Lung microvascular endothelial cell (primary cell): ENCODE data around the gene WDR18. TPM values are rescaled to one million over a fixed set of nuclear protein-coding genes. Genes with fewer than 3 reads are reported as not detected.
"Not testable (repeated sequence)": the region's sequence is repeated elsewhere in the genome, so short reads cannot be mapped to it uniquely, and the experiment has no call there.

Source experiments
- DNase-seq, 2 donors: peaks; one replicate each; pipeline versions ENCODE4 v3.0.0 to v3.0.0-alpha.2; 2010; ENCODE audit warnings: low read depth in 2 of 2
- total RNA-seq: library from RNA; depleted of rRNA; stranded (reverse); fragments of >200 nt; gene quantifications from 2 replicates; pipeline ENCODE4 v1.2.1, GENCODE V29; 2014

Gene WDR18
- total RNA-seq, 1 donor from 2014 or later: 74.4 TPM

DNA sequence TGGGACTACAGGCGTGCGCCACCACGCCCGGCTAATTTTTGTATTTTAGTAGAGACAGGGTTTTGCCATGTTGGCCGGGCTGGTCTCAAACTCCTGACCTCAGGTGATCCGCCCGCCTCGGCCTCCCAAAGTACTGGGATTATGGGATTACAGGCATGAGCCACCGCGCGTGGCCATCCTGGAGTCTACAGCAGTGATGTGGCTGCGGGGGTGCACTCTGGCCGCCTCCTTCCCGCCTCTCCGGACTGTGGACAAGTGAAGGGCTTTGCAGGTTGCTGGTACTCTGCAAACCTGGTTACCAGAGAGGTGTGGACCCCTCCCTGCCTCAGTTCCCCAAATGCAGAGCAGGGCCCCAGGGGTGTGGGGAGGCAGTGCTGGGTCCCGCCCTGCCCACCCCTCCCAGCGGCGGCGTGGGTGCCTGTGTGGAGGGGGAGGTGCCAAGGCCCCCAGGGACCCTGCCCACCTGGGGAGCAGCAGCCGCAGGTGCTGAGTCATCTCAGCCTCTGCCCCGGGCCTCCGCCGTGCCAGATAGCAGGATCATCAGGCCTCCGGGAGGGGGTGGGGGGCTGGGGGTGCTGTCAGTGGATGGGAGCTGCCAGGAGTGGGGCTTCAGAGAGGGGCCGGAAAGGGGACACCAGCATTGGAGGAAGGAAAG lies 35.2 kb upstream of the WDR18 start:
- no peak for DNase-seq

DNA sequence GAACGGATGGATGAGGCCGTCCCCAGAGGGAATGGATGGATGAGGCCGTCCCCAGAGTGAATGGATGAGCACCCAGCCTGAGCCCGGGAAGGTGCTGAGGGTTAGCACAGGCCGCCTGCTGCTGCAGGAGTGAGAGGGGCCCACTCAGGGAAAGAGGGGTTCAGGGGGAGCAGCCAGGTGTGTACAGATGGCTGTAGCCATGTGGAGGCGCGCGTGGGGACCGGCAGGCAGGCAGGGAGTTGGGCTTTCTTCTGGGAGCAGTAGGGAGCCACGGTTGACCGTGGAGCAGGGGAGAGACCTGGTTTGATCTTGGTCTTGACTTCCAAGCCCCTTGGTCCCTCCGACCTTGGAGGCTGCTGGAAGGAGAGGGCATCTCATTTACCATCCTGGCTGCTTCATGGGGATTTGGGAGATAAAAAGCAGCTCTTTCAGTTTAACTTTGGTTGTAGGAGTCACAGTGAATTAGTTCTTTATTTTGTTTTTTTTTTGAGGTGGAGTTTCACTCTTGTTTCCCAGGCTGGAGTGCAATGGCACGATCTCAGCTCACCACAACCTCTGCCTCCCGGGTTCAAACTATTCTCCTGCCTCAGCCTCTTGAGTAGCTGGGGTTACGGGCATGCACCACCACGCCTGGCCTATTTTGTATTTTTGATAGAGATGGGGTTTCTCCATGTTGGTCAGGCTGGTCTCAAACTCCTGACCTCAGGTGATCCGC lies 33.6 kb upstream of the WDR18 start:
- no peak for DNase-seq

DNA sequence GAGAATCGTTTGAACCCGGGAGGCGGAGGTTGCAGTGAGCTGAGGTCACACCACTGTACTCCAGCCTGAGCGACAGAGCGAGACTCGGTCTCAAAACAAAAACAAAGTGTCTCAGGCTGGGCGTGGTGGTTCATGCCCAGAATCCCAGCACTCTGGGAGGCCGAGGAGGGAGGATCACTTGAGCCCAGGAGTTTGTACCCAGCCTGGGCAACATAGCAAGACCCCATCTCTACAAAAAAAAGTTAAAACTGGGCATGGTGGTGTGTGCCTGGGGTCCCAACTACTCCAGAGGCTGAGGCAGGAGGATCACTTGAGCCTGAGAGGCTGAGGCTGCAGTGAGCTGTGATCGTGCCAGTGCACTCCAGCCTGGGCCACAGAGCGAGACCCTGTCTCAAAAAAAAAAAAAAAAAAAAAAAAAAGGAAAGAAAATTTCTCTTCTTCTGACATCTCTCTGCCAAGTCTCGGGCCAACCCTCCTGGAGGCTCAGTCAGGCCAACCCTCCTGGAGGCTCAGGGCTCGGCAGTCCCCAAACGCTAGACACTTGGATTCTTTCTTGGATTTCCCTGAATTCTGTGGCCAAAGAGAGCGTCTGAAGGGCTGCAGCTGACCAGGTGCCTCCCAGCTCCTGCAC lies 32.0 kb upstream of the WDR18 start:
- DNase-seq: no peak

DNA sequence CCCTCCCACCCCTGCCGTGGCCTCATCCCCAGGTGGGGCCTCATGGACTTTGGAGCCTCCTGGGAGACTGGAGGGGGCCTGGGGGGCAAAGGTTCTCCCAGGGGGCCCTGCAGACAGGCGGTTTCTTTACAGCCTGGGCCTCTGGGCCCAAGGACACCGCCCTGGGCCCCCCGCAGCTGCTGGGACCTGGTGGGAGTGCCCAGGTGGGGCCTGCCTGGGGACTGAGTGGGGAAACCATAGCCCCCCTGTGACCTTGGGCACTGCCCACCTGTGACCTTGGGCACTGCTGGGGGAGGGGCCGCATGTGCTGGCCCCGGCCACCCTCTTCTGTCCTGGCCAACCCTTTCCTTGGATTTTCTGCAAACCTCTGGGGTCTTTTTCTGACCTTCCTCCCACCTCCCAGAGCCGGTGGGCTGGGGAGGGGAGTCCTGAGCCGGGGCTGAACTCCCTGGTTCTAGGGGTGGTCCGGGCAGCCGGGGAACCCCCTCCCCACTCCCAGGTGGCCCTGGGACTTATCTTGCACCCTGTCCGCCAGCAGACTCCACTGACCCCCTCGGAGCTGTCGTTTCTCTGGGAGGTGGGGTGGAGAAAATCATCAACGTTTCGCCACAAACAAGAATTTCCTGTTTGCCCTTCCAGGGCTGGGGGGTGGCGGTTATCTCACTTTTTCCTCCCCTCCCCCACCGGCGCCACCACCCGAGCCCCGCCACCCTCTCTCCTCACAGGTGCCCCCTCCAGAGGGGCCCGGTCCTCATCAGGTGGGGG lies 31.3 kb upstream of the WDR18 start:
- no peak for DNase-seq

DNA sequence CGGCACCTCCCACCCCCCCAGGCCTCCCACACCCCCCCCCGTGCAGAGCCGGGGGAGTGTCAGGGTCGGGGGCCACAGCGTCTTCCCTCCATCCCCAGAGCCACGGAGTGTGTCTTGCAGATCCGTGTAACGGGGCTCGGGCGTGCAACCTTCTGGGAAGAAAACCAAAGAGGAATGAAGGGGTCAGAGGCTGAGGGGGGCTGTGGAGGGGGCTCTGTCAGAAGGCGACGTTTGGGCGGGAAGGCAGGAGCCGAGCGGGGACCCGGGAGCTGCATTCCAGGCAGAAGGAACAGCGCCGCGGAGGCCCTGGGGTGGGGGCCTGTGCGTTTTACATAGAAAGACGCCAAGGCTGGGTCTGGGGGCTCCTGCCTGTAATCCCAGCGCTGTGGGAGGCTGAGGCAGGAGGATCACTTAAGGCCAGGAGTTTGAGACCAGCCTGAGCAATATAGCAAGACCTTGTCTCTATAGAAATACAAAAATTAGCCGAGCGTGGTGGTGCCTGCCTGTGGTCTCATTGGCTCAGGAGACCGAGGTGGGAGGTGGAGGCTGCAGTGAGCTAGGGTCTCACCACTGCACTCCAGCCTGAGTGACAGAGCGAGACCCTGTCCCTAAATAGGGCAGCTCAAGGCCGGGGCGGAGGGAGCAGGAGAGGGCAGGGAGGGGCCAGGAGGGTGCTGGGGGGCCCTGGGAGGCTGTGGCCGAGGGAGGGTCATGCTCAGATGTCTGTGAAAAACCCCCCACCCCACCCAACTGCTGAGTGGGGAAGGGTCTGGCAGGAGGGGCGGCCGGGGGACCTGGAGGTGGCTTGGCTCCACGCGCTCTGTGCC lies 30.5 kb upstream of the WDR18 start:
- DNase-seq: no peak

DNA sequence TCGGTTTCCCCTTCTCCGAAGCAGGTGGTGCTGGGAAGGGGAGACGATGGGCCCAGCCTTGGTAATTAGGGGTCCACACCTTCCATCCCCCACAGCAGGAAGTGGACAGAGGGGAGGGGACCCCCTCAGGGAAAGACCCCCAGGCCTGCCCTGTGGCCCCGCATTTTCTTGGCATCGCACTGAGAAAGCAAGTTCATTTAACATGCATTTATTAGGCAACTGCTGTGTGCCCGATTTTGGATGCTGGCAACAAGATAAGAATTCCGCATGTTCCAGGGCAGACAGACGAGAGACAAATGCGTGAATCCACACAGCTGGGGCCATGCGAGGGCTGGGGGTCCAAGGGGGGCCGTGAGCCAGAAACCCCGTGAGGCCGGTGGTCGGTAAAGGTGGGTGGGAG lies 29.9 kb upstream of the WDR18 start:
- no peak for DNase-seq

DNA sequence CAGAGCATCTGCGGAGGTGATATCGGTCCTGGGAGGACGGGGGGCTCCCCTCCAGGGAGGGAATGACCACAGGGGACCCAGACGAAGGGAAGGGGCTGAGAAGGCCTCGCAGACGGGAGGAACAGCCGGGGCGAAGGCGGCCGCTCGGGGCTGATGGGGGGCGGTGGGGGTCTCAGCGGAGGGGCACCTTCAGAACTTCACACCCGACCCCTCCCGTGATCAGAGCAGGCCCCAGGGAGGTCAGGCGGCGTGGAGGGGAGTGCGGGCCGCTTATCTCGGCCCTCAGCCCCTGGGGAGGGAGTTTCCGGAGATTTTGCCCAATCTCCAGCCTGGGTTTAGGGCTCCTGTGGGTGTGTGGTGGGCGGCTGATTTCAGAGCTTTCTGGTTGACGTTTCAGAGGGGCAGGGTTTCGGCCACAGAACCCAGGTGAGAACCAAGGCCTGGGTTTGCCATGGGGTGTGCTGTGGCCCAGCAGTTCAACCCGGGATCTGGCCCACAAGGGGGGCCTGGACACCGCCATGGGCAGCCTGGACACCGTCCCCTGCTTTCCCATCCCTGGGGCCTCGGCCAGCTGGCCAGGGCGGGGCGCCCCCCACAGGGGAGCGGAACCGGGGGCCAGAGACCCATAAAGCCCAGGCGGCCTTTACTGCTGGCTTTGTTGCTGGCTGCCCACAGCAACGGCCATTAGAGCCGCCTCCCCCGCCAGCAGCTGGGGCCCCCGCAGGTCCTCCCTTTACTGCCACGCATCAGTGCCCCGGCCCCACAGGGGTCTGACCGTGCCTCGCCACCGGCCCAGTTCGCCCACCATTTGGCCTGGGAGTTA lies 29.3 kb upstream of the WDR18 start:
- DNase-seq: no peak

DNA sequence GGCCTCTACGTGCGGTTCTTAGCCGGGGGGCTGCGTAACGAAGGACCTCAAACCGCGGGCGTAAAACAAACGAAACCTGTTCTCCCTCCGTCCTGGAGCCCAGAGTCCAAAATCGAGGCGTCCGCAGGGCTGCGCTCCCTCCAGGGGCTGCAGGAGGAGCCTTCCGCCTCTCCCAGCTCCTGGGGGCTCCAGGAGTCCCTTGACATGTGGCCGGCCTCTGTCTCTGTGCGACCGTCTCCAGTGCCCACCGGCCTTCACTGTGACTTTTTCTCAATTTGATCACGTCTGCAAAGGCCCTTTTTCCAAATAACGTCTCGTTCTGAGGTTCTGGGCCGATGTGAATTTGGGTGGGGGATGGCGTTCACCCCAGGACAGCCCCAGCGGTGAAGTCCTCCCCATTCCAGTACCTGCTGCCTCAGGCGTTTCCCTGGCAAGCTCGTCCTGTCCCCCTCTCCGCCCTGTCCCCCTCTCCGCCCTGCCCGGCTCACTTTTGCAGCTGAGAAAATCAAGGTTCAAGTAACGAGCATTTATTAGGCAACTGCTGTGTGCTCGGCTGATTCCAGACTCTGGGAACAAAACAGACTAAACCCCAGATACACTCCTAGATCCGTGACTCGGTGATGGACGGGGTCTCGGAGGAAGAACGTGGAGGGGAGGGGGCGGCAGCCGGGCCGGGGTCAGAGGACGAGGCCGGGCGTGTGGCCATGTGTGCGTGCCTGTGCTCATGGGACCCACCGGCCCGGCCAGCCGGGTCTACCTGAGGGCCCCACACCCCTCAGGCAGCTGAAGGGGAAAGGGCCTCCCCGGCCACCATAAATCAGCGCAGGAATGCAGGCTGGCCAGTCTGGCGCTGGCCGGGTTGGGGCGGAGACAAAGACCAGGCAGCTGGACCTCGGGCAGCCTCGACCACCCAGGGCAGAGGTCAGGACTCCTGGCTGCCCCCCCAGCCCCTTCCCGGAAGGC lies 28.1 kb upstream of the WDR18 start:
- DNase-seq: no peak

DNA sequence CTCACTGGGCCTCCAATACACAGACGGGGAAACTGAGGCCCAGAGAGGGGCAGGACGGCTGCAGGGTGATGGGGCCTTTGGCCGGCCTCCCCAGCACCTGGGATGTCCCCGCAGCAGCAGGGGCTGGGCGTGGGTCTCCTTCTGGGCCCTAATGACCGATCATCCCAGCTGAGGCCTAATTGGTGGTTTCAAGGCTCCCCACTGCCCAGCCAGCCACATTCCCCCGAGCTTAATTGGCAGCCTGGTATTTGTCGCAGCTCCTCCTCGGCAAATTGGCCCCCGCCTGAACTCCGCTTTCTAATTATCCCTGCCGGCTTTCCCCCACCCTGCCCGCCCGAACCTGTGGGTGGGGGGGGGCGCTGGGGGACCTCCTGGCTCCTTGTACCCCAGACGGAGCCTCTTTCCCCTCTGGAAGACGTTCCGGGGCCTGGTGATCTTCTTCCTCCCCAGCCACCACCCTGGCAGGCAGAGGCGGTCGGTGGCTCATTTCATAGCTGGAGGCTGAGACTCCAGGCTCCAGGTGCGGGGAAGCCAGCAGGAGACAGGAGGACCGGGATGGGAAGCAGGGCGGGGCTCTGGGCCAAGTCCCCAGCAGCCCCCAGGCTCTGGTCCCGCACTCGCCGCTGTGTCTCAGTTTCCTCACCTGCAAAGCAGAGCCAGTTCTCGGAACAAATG lies 27.2 kb upstream of the WDR18 start:
- no peak for DNase-seq

DNA sequence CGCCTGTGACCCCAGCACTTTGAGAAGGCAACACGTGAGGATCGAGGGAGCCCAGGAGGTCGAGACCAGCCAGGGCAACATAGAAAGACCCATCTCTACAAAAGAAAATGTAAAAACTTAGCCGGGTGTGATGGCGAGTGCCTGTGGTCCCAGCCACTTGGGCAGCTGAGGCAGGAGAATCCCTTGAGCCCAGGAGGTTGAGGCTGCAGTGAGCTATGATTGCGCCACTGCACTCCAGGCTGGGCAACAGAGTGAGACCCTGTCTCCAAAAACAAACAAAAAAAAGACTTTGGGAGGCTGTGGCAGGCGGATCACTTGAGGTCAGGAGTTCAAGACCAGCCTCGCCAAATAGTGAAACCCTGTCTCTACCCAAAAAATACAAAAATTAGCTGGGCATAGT lies 26.6 kb upstream of the WDR18 start:
- DNase-seq: not testable (repeated sequence)

DNA sequence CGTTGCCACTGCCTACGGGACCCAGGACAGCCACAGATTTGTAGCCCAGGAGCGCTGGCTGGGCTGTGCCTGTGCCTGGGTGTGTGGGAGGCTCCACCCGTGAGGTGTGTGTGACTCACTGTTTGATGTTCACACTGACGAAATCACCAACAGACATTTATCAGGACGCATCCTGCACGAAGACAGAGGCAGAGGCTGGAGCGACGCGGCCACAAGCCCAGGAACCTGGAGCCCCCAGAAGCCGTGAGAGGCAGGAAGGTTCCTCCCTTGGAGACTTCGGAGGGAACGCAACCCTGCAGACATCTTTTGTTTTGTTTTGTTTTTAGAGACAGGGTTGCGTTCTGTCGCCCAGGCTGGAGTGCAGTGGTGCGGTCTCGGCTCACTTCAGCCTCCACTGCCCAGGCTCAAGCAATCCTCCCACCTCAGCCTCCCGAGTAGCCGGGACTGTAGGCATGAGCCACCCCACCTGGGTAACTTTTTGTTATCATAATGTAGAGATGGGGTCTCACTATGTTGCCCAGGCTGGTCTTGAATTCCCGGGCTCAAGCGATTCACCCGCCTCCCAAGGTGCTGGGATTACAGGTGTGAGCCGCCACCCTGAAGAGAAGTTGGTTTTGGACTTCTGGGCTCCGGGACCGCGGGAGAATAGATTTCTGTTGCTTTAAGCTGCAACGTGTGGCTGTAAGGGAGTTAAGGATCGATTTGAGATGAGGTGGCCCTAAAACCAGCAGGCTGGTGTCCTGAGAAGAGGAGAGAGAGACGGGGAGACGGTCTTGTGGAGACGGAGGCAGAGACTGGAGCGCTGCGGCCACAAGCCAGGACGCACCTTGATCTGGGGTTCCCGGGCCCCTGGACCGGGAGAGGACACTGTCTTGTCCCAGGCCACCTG lies 24.9 kb upstream of the WDR18 start:
- DNase-seq: no peak

DNA sequence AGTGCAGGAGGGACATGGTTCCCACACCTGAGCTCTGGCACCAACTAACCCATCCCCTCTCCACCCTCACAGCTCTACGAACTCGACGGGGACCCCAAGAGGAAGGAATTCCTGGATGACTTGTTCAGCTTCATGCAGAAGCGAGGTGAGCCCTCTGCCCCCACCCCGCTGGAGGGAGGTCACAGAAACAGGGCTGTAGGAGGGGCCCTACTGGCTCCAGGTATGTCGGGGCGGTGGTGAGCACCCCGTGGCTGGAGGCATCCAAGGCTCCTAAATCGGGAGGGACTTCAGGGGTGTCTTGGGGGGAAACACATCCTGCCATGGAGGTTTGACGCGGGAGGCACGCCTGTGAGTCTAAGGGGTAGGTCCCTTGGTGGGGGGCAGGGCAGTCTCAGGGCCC lies 24.1 kb upstream of the WDR18 start:
- DNase-seq: no peak

DNA sequence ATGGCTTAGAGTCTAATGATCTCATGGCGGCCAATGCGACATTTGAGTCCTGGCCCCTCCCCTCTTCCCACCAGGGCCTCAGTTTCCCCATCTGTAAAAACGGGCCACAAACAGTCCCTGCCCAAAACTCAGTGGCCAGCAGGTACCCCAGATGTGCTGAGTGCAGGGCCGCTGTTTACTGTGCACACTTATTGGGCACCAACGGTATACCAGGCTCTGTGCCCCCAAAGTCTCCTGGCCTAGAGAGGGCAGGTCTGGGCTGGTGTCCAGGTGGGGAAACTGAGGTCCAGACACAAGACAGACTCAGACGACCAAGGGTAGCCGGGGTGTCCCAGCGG lies 23.6 kb upstream of the WDR18 start:
- no peak for DNase-seq

DNA sequence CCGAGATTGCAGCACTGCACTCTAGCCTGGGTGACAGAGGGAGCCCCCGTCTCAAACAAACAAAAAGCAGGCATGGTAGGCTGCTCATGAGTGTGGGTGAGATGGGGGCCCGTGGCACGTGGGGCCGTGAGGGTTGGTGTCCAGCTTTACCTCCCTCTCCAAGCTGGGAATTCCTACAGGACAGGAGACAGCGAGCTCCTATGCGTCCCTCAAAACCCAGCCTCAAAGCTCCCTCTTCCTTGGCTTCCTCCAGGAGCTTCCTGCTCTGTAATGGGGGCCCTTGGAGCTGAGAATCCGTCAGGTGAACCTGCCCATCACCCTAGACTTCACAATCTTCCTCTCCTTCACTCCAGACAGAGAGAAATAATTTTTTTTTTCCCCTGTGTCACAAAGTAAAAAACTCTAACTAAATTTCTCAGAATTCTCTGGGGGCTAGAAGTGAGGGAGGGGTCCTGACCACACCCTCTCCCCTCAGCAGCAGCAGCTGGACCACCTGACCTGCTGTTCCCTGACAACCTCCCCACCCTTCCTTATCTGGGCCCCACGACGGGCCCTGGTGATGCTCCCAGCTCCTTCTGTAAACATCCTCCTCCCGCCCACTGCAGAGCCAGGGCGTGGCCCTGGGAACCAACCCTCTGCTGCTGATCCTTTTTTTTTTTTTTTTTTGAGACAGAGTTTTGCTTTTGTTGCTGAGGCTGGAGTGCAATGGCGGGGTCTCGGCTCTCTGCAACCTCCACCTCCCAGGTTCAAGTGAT lies 22.1 kb upstream of the WDR18 start:
- peak in 1 of 2 donors; percentile 12 for DNase-seq

DNA sequence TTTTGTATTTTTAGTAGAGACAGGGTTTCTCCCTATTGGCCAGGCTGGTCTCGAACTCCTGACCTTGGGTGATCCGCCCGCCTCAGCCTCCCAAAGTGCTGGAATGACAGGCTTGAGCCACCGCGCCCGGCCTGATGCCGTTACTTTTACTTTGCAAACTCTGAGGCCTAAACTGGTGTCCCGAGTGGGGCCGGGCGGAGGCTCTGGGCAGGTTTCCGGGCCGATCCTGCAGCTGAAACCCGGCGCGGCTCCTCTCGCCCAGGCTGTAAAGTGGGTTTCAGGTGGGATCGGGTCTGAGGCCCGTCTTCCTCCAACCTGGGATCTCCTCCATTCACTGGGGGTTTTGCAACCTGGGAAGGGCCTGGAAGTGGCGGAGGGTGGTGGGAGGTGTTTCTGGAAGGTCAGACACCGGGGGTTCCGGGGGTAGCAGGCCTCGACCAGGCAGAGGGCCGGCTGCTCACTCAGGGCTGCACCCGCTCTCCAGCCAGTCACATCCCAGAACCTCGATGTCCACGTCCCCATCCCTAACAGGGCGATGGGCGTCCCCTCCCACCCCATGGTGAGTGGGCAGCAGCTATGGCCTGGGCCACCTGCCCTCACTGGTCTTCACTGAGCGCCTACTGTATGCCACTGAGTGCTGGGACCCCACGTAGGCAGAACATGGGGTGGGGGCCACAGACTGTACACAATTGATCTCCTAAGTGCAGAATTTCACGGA lies 21.3 kb upstream of the WDR18 start:
- DNase-seq: no peak

DNA sequence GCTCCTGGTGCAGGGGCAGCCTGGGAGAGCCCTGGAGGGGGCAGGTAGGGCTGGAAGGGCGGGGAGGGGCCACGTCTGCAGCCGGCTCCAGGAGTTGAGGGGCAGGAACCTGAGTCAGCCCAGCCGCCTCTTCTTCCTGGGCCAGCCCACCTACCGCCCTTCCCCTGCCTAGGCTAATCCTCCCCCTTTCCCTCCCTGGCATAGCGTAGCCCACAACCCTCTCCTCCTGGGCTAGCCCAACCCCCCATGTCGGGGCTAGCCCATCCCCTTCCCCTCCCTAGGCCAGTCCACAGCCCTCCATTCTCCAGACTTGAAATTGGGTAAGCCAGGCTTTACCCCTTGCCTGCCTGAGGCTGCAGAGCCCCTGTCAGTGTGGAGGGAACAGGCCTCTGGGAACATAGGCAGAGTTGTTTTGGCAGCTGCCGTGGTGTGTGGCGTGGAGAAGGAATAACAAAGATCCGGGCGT lies 20.6 kb upstream of the WDR18 start:
- DNase-seq: no peak
